HCT116 (cell line): Measurements from ENCODE around the gene MYRFL. TPM values are rescaled to one million over a fixed set of nuclear protein-coding genes. Genes with fewer than 3 reads are reported as not detected.
"Not testable (repeated sequence)": the region's sequence is repeated elsewhere in the genome, so short reads cannot be mapped to it uniquely, and the experiment has no call there.

Source experiments
- ATAC-seq: fragments of 200-7000 bp; cut with Tn5 transposase; 2 replicates; pipeline ENCODE4 v1.9.1; 2020; ENCODE audit warnings: mild to moderate bottlenecking, moderate library complexity
- BruUV-seq: library from RNA; stranded (reverse); fragments of 400-500 nt; replicated peaks from 2 replicates; lab custom pipeline; 2021; lab: Mats Ljungman, UMichigan
- CTCF ChIA-PET: fragments of 300-600 bp; sonication (Branson Sonifier 250); formaldehyde crosslinking; loops from one replicate; lab custom pipeline; 2021; ENCODE audit warnings: antibody characterized with exemption; lab: Charles Lee
- POLR2A ChIA-PET: fragments of 300-600, 350-600 bp; sonication (Branson Sonifier 250); formaldehyde crosslinking; loops from one replicate; lab custom pipeline; 2021; ENCODE audit warnings: antibody characterized with exemption; lab: Charles Lee
- RAD21 ChIA-PET, 2 experiments: fragments of 300-600 bp; sonication (Branson Sonifier 250); formaldehyde crosslinking; loops; one replicate each; lab custom pipeline; 2023; ENCODE audit warnings: low total read pairs in 2 of 2; ENCODE audit not compliant: uncharacterized antibody in 2 of 2, unreplicated experiment in 2 of 2, low non-redundant PET in 1 of 2; lab: Charles Lee
- DNase-seq: peaks from one replicate; pipeline ENCODE4 v3.0.0-alpha.2; 2010; ENCODE audit warnings: low read depth, low spot score
- H2AFZ ChIP-seq: fragments of 200-600 bp; shearing (Covaris generic), sonication (generic); 2 replicates; pipeline ENCODE4 v1.6.1; 2017; ENCODE audit warnings: low read depth, mixed run types, mixed read lengths, antibody characterized with exemption, low read length; ENCODE audit not compliant: poor library complexity, severe bottlenecking
- H3K27ac ChIP-seq: 2 replicates; pipeline ENCODE4 v1.5.1; 2012; ENCODE audit warnings: low read depth, low read length
- H3K27me3 ChIP-seq: fragments of 200-600 bp; sonication (generic); 2 replicates; pipeline ENCODE4 v1.6.1; 2016; ENCODE audit warnings: mixed run types, low read length, mixed read lengths; ENCODE audit not compliant: insufficient read depth
- H3K36me3 ChIP-seq, 2 experiments: fragments of 200-500 bp in 1 of 2; fragments of 200-600 bp in 1 of 2; sonication (Bioruptor generic) in 1 of 2; sonication (generic) in 1 of 2; 2 replicates each; pipeline versions ENCODE4 v1.5.1 to v1.6.1; 2014 to 2016; ENCODE audit warnings: low read length in 2 of 2, inconsistent platforms in 1 of 2, mixed read lengths in 1 of 2, mixed run types in 1 of 2; ENCODE audit not compliant: insufficient read depth in 2 of 2, control insufficient read depth in 1 of 2
- H3K4me1 ChIP-seq, 2 experiments: fragments of 200-600 bp in 1 of 2; sonication (generic) in 1 of 2; 2 replicates each; pipeline versions ENCODE4 v1.5.1 to v1.6.1; 2012 to 2017; ENCODE audit warnings: low read length in 2 of 2, inconsistent platforms in 1 of 2, mild to moderate bottlenecking in 1 of 2, mixed read lengths in 1 of 2, mixed run types in 1 of 2, moderate library complexity in 1 of 2; ENCODE audit not compliant: insufficient read depth in 2 of 2, control insufficient read depth in 1 of 2
- H3K4me2 ChIP-seq: fragments of 200-600 bp; sonication (generic); 2 replicates; pipeline ENCODE4 v1.6.1; 2017; ENCODE audit warnings: mixed run types, low read length, mixed read lengths
- H3K4me3 ChIP-seq, 2 experiments: fragments of 200-600 bp in 1 of 2; sonication (generic) in 1 of 2; replicated peaks in 1 of 2; 2 replicates each; pipeline ENCODE4 v1.5.1; 2011 to 2016; ENCODE audit warnings: low read length in 2 of 2, control low read depth in 1 of 2, low read depth in 1 of 2, mild to moderate bottlenecking in 1 of 2, mixed read lengths in 1 of 2, mixed run types in 1 of 2
- H3K79me2 ChIP-seq: fragments of 200-600 bp; sonication (generic); 2 replicates; pipeline ENCODE4 v1.6.1; 2017; ENCODE audit warnings: mild to moderate bottlenecking, mixed run types, low read length, moderate library complexity, mixed read lengths; ENCODE audit not compliant: insufficient read depth
- H3K9ac ChIP-seq: fragments of 200-600 bp; sonication (generic); 2 replicates; pipeline ENCODE4 v1.6.1; 2016; ENCODE audit warnings: low read length, mixed read lengths
- H3K9me2 ChIP-seq: fragments of 200-600 bp; sonication (generic), shearing (Covaris generic); 2 replicates; pipeline ENCODE4 v1.6.1; 2017; ENCODE audit warnings: mixed run types, mild to moderate bottlenecking, moderate library complexity; ENCODE audit not compliant: insufficient read depth
- H3K9me3 ChIP-seq, 2 experiments: fragments of 200-500 bp in 1 of 2; fragments of 200-600 bp in 1 of 2; sonication (Bioruptor generic) in 1 of 2; sonication (generic) in 1 of 2; 2 replicates each; pipeline ENCODE4 v1.6.1; 2014 to 2017; ENCODE audit warnings: low read length in 2 of 2, mixed read lengths in 2 of 2, inconsistent platforms in 1 of 2, low read depth in 1 of 2, mild to moderate bottlenecking in 1 of 2, mixed run types in 1 of 2, moderate library complexity in 1 of 2; ENCODE audit not compliant: control insufficient read depth in 1 of 2, insufficient read depth in 1 of 2
- H4K20me1 ChIP-seq: fragments of 200-600 bp; sonication (generic), shearing (Covaris generic); 2 replicates; pipeline ENCODE4 v1.6.1; 2017; ENCODE audit warnings: mixed run types, mild to moderate bottlenecking, moderate library complexity; ENCODE audit not compliant: insufficient read depth
- EGR1 ChIP-seq: IDR thresholded peaks from 2 replicates; pipeline ENCODE4 v1.6.1; 2012; ENCODE audit warnings: low read depth
- EZH2 ChIP-seq: fragments of 200-600 bp; sonication (generic); IDR thresholded peaks from 2 replicates; pipeline ENCODE4 v1.6.1; 2017; ENCODE audit warnings: antibody characterized with exemption, mixed run types
- JUND ChIP-seq: IDR thresholded peaks from 2 replicates; pipeline ENCODE4 v1.6.1; 2012
- POLR2A ChIP-seq: IDR thresholded peaks from 2 replicates; pipeline ENCODE4 v1.7.0; 2011; ENCODE audit warnings: borderline replicate concordance; ENCODE audit not compliant: insufficient read depth, insufficient read length; ENCODE audit errors: extremely low read depth
- RAD21 ChIP-seq: IDR thresholded peaks from 2 replicates; pipeline ENCODE4 v1.6.1; 2012; ENCODE audit warnings: low read depth, mild to moderate bottlenecking
- REST ChIP-seq: IDR thresholded peaks from 2 replicates; pipeline ENCODE4 v1.6.1; 2012; ENCODE audit warnings: low read depth
- SIN3A ChIP-seq: IDR thresholded peaks from 2 replicates; pipeline ENCODE4 v1.6.1; 2012; ENCODE audit warnings: low read depth
- SP1 ChIP-seq: IDR thresholded peaks from 2 replicates; pipeline ENCODE4 v1.6.1; 2012; ENCODE audit warnings: low read depth
- ZBTB33 ChIP-seq: IDR thresholded peaks from 2 replicates; pipeline ENCODE4 v1.6.1; 2011; ENCODE audit warnings: mild to moderate bottlenecking, low read length, moderate library complexity; ENCODE audit not compliant: insufficient replicate concordance; ENCODE audit errors: extremely low read depth
- intact Hi-C: fragments of 100-400 bp; cut with micrococcal nuclease; formaldehyde crosslinking; loops from 2 replicates; pipeline ENCODE4 v1.10.0; 2022
- total RNA-seq: library from RNA; stranded (reverse); gene quantifications from one replicate; pipeline ENCODE4 v1.2.1, GENCODE V29; 2021; ENCODE audit not compliant: unreplicated experiment

The MYRFL gene
- total RNA-seq, 1 experiment from 2014 or later, result 0.30 TPM

- Histone ChIP-seq H3K27me3 (no peaks in the 10 kb centered on the region), H3K4me2 (no peak overlapping the region), H3K4me1 (no peaks in the 10 kb centered on the region), H3K36me3 (peaks cover 5 to 6% of the 10 kb centered on the region in 2 experiments; a peak in 2 of 4 replicates), H4K20me1 (no peaks in the 10 kb centered on the region), H3K9me3 (peaks cover 3 to 7% of the 10 kb centered on the region in 2 experiments; a peak in 1 of 4 replicates), H3K9me2 (no peaks in the 10 kb centered on the region), H3K9ac (no peak overlapping the region), H3K79me2 (no peaks in the 10 kb centered on the region), H3K27ac (no peak overlapping the region), H3K4me3 (no peak overlapping the region), H2AFZ (no peak overlapping the region)
- TF ChIP-seq SP1 (no peak), REST (no peak), ZBTB33 (no peak), POLR2A (no peak), SIN3A (no peak), EZH2 (no peak), JUND (no peak), RAD21 (no peak), EGR1 (no peak)
- ChIA-PET RAD21 (no interaction called here), POLR2A (interaction anchor here (1.0 kb wide), 1 partner anchor 9 kb away, joined by 3 read pairs; no protein-coding TSS in a partner anchor), CTCF (interaction anchor here (1.3 kb wide), 1 partner anchor 13 kb away, joined by 3 read pairs; no protein-coding TSS in a partner anchor)
- intact Hi-C loops, result no loop called here
- no peak for ATAC-seq
- BruUV-seq, result no TSS peak
- DNase-seq, result no peak
These were observed 32.5 kb upstream of the MYRFL start for GRCh38 chr12:69792533-69792932.

- RAD21 ChIA-PET, POLR2A ChIA-PET, H3K36me3 ChIP-seq, H3K4me2 ChIP-seq, H3K9me3 ChIP-seq, intact Hi-C loops, DNase-seq, H3K4me1 ChIP-seq, BruUV-seq, CTCF ChIA-PET, H3K27ac ChIP-seq, H2AFZ ChIP-seq, ATAC-seq, H3K9ac ChIP-seq, H4K20me1 ChIP-seq, H3K9me2 ChIP-seq, H3K79me2 ChIP-seq, H3K27me3 ChIP-seq, H3K4me3 ChIP-seq: not testable (repeated sequence)
These were observed 17.7 kb upstream of the MYRFL start for GRCh38 chr12:69807101-69807897.
